ENCODE results near the gene NAA40.

DNA sequence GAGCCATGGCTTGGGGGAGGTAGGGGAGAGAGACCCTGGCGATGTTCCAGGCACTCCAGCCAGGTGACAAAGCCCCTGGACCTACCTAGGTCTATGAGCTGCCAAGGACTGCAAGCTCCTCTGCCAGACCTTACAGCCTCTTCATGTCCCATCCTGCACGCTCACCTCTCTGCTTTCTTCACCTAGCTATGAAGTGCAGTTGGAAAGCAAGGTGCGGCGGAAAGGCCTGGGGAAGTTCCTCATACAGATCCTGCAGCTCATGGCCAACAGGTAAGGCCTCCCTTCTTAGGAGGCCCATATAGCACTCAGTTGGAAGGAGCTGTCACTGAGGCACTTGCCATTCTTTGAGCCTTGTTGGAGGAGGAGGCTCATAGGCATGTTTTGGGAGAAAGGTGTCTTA lies 13.8 kb downstream of the NAA40 start:
- TF ChIP-seq CTCF (IDR thresholded peaks at IDR 0.05): no peak
- no peak for TF ChIP-seq POLR2A (IDR thresholded peaks at IDR 0.05)
